ENCODE results near the gene ANKRD23.

The ANKRD23 gene

GRCh38 chr2:96846825-96847224 lies 3.0 kb upstream of the ANKRD23 start:
- no peak for TF ChIP-seq EGR1 (IDR thresholded peaks at IDR 0.05)
- TF ChIP-seq TAF1 (IDR thresholded peaks at IDR 0.05; ENCODE audit: low read depth): no peak
- no peak for TF ChIP-seq CREB1 (IDR thresholded peaks at IDR 0.05; ENCODE audit: low read depth)
- no peak for TF ChIP-seq CEBPB (IDR thresholded peaks at IDR 0.05)
- TF ChIP-seq USF1 (IDR thresholded peaks at IDR 0.05): no peak
- no peak for TF ChIP-seq TEAD4 (IDR thresholded peaks at IDR 0.05)
- TF ChIP-seq YY1 (IDR thresholded peaks at IDR 0.05; ENCODE audit: low read depth): no peak

GRCh38 chr2:96844405-96844808 lies 586 bp upstream of the ANKRD23 start:
- TF ChIP-seq CEBPB (IDR thresholded peaks at IDR 0.05) (no peak), EP300 (IDR thresholded peaks at IDR 0.05; ENCODE audit: borderline replicate concordance) (no peak), TAF1 (IDR thresholded peaks at IDR 0.05; ENCODE audit: low read depth) (no peak), TEAD4 (IDR thresholded peaks at IDR 0.05) (no peak), EGR1 (IDR thresholded peaks at IDR 0.05) (no peak), REST (IDR thresholded peaks at IDR 0.05; ENCODE audit: low read depth) (no peak), TCF12 (IDR thresholded peaks at IDR 0.05; ENCODE audit: low read depth) (no peak), CREB1 (IDR thresholded peaks at IDR 0.05; ENCODE audit: low read depth) (no peak), MAX (IDR thresholded peaks at IDR 0.05) (no peak), NFIC (IDR thresholded peaks at IDR 0.05) (no peak), ZBTB7A (IDR thresholded peaks at IDR 0.05; ENCODE audit: low read depth) (no peak), USF1 (IDR thresholded peaks at IDR 0.05) (no peak), YY1 (IDR thresholded peaks at IDR 0.05; ENCODE audit: low read depth) (no peak), RAD21 (IDR thresholded peaks at IDR 0.05; ENCODE audit: low read depth) (no peak), FOXM1 (IDR thresholded peaks at IDR 0.05; ENCODE audit: borderline replicate concordance, low read depth) (no peak)

GRCh38 chr2:96842600-96842999 lies 1.2 kb downstream of the ANKRD23 start:
- TF ChIP-seq RAD21 (IDR thresholded peaks at IDR 0.05; ENCODE audit: low read depth) (no peak), ZBTB7A (IDR thresholded peaks at IDR 0.05; ENCODE audit: low read depth) (no peak), MAX (IDR thresholded peaks at IDR 0.05) (no peak), CREB1 (IDR thresholded peaks at IDR 0.05; ENCODE audit: low read depth) (no peak), REST (IDR thresholded peaks at IDR 0.05; ENCODE audit: low read depth) (no peak), EGR1 (IDR thresholded peaks at IDR 0.05) (no peak), FOXM1 (IDR thresholded peaks at IDR 0.05; ENCODE audit: borderline replicate concordance, low read depth) (no peak), TCF12 (IDR thresholded peaks at IDR 0.05; ENCODE audit: low read depth) (no peak), EP300 (IDR thresholded peaks at IDR 0.05; ENCODE audit: borderline replicate concordance) (no peak), TEAD4 (IDR thresholded peaks at IDR 0.05) (no peak), TAF1 (IDR thresholded peaks at IDR 0.05; ENCODE audit: low read depth) (no peak), CEBPB (IDR thresholded peaks at IDR 0.05) (no peak), YY1 (IDR thresholded peaks at IDR 0.05; ENCODE audit: low read depth) (no peak), USF1 (IDR thresholded peaks at IDR 0.05) (no peak), NFIC (IDR thresholded peaks at IDR 0.05) (no peak)

GRCh38 chr2:96841701-96842495 lies 1.9 kb downstream of the ANKRD23 start:
- TF ChIP-seq USF1 (IDR thresholded peaks at IDR 0.05) (no peak), EGR1 (IDR thresholded peaks at IDR 0.05) (no peak), YY1 (IDR thresholded peaks at IDR 0.05; ENCODE audit: low read depth) (no peak), REST (IDR thresholded peaks at IDR 0.05; ENCODE audit: low read depth) (no peak), TAF1 (IDR thresholded peaks at IDR 0.05; ENCODE audit: low read depth) (no peak), FOXM1 (IDR thresholded peaks at IDR 0.05; ENCODE audit: borderline replicate concordance, low read depth) (no peak), RAD21 (IDR thresholded peaks at IDR 0.05; ENCODE audit: low read depth) (no peak), ZBTB7A (IDR thresholded peaks at IDR 0.05; ENCODE audit: low read depth) (no peak), TCF12 (IDR thresholded peaks at IDR 0.05; ENCODE audit: low read depth) (no peak), CEBPB (IDR thresholded peaks at IDR 0.05) (no peak), TEAD4 (IDR thresholded peaks at IDR 0.05) (no peak), MAX (IDR thresholded peaks at IDR 0.05) (no peak), EP300 (IDR thresholded peaks at IDR 0.05; ENCODE audit: borderline replicate concordance) (no peak), CREB1 (IDR thresholded peaks at IDR 0.05; ENCODE audit: low read depth) (no peak), NFIC (IDR thresholded peaks at IDR 0.05) (no peak)
